Lower leg skin (tissue), 3 donors: ENCODE measurements around the gene RARB.

ENCODE experiments used
- CTCF ChIP-seq, 3 donors: fragments of 450-650 bp; IDR thresholded peaks; one replicate each; pipeline ENCODE4 v1.5.1; 2016; ENCODE audit warnings: antibody characterized with exemption in 3 of 3, mild to moderate bottlenecking in 3 of 3, moderate library complexity in 2 of 3
- POLR2A ChIP-seq, 2 donors: fragments of 450-650 bp; IDR thresholded peaks; one replicate each; pipeline ENCODE4 v1.6.1; 2016 to 2017; ENCODE audit warnings: antibody characterized with exemption in 2 of 2, mild to moderate bottlenecking in 1 of 2, moderate library complexity in 1 of 2

- TF ChIP-seq POLR2A (IDR thresholded peaks at IDR 0.05), result no peak
- TF ChIP-seq CTCF (IDR thresholded peaks at IDR 0.05), result no peak
These were observed 22.7 kb upstream of the RARB start for GRCh38 chr3:25405335-25405734.
